ENCODE results near the gene SAA4. TPM values are rescaled to one million over a fixed set of nuclear protein-coding genes. Genes with fewer than 3 reads are reported as not detected.

The SAA4 gene
- total and polyA plus RNA-seq, 2 experiments from 2014 or later = not detected

DNA sequence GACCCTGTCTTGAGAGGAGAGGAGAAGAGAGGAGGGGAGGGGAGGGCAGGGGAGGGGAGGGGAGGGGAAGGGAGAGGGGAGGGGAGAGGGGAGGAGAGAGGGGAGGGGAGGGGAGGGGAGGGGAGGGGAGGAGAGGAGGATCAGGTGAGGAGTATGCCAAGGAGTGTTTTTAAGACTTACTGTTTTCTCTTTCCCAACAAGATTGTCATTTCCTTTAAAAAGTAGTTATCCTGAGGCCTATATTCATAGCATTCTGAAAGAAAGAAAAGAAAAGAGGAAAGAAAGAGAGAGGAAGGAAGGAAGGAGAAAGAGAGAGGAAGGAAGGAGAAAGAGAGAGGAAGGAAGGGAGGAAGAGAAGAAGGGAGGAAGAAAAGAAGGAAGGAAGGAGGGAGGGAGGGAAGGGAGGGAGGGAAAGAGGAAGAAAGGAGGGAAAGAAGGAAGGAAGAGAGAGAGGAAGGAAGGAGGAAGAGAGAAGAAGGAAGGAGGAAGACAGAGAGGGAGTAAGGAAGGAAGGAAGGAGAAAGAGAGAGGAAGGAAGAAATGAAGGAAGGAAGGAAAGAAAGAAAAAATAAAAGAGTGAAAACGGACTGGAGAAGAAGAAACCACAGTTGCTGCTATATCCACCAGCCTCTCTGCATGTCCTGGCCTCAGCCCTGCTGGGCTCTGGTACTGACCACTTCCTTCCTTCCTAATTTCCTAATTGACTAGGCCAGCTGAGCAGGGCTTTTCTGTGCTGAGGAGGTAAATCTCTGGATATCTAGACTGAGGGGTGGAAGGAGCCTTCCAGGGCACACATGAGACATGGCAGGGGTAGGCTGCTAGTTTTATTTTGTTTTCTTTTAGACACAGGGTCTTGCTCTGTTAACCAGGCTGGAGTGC, 28.3 kb upstream of the SAA4 start:
- Histone ChIP-seq H3K4me2 (no peak overlapping the region), H4K20me1 (replicated peaks; ENCODE audit: insufficient read depth) (no peaks in the 10 kb centered on the region), H3K36me3 (ENCODE audit: insufficient read depth) (no peaks in the 10 kb centered on the region), H3K4me1 (ENCODE audit: insufficient read depth) (no peaks in the 10 kb centered on the region; the same call in 1 of the 2 replicates), H3K79me2 (replicated peaks; ENCODE audit: insufficient read depth) (no peaks in the 10 kb centered on the region), H3F3A (replicated peaks; ENCODE audit: low read depth) (no peaks in the 10 kb centered on the region), H3K27me3 (ENCODE audit: insufficient read depth) (no peaks in the 10 kb centered on the region), H3K9me2 (ENCODE audit: insufficient read depth) (peaks cover 12% of the 10 kb centered on the region; the same call in 1 of the 2 replicates), H2AFZ (no peak overlapping the region), H3K4me3 (no peak overlapping the region), H3K27ac (ENCODE audit: low read depth) (no peak overlapping the region)
- no peak overlapping the region for H3K27ac Mint-ChIP-seq
- no peaks in the 10 kb centered on the region for H3K9me3 Mint-ChIP-seq
- peaks cover 2% of the 10 kb centered on the region for H3K27me3 Mint-ChIP-seq (ENCODE audit: insufficient read depth, low read depth, poor library complexity)
- DNase-seq (ENCODE audit: low spot score) (no peak), ATAC-seq (no peak)
- TF ChIP-seq CREB1 (CRISPR knock-in tag; IDR thresholded peaks at IDR 0.05; ENCODE audit: low read depth) (no peak), EZH2phosphoT487 (IDR thresholded peaks at IDR 0.05; ENCODE audit: unreplicated experiment) (no peak), NANOG (IDR thresholded peaks at IDR 0.05; ENCODE audit: borderline replicate concordance) (no peak), EZH2 (IDR thresholded peaks at IDR 0.05; ENCODE audit: low read depth, unreplicated experiment) (no peak), STAT1 (IDR thresholded peaks at IDR 0.05; ENCODE audit: unreplicated experiment) (no peak), JUNB (IDR thresholded peaks at IDR 0.05; ENCODE audit: unreplicated experiment) (no peak), POLR2AphosphoS5 (IDR thresholded peaks at IDR 0.05; ENCODE audit: low read depth) (no peak), ZNF331 (CRISPR knock-in tag; IDR thresholded peaks at IDR 0.05; ENCODE audit: low read depth) (no peak), ZNF114 (CRISPR knock-in tag; IDR thresholded peaks at IDR 0.05) (no peak)
- TF ChIP-seq, protein P1, sequence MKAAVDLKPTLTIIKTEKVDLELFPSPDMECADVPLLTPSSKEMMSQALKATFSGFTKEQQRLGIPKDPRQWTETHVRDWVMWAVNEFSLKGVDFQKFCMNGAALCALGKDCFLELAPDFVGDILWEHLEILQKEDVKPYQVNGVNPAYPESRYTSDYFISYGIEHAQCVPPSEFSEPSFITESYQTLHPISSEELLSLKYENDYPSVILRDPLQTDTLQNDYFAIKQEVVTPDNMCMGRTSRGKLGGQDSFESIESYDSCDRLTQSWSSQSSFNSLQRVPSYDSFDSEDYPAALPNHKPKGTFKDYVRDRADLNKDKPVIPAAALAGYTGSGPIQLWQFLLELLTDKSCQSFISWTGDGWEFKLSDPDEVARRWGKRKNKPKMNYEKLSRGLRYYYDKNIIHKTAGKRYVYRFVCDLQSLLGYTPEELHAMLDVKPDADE (IDR thresholded peaks at IDR 0.05) = no peak
- TF ChIP-seq, protein P2, sequence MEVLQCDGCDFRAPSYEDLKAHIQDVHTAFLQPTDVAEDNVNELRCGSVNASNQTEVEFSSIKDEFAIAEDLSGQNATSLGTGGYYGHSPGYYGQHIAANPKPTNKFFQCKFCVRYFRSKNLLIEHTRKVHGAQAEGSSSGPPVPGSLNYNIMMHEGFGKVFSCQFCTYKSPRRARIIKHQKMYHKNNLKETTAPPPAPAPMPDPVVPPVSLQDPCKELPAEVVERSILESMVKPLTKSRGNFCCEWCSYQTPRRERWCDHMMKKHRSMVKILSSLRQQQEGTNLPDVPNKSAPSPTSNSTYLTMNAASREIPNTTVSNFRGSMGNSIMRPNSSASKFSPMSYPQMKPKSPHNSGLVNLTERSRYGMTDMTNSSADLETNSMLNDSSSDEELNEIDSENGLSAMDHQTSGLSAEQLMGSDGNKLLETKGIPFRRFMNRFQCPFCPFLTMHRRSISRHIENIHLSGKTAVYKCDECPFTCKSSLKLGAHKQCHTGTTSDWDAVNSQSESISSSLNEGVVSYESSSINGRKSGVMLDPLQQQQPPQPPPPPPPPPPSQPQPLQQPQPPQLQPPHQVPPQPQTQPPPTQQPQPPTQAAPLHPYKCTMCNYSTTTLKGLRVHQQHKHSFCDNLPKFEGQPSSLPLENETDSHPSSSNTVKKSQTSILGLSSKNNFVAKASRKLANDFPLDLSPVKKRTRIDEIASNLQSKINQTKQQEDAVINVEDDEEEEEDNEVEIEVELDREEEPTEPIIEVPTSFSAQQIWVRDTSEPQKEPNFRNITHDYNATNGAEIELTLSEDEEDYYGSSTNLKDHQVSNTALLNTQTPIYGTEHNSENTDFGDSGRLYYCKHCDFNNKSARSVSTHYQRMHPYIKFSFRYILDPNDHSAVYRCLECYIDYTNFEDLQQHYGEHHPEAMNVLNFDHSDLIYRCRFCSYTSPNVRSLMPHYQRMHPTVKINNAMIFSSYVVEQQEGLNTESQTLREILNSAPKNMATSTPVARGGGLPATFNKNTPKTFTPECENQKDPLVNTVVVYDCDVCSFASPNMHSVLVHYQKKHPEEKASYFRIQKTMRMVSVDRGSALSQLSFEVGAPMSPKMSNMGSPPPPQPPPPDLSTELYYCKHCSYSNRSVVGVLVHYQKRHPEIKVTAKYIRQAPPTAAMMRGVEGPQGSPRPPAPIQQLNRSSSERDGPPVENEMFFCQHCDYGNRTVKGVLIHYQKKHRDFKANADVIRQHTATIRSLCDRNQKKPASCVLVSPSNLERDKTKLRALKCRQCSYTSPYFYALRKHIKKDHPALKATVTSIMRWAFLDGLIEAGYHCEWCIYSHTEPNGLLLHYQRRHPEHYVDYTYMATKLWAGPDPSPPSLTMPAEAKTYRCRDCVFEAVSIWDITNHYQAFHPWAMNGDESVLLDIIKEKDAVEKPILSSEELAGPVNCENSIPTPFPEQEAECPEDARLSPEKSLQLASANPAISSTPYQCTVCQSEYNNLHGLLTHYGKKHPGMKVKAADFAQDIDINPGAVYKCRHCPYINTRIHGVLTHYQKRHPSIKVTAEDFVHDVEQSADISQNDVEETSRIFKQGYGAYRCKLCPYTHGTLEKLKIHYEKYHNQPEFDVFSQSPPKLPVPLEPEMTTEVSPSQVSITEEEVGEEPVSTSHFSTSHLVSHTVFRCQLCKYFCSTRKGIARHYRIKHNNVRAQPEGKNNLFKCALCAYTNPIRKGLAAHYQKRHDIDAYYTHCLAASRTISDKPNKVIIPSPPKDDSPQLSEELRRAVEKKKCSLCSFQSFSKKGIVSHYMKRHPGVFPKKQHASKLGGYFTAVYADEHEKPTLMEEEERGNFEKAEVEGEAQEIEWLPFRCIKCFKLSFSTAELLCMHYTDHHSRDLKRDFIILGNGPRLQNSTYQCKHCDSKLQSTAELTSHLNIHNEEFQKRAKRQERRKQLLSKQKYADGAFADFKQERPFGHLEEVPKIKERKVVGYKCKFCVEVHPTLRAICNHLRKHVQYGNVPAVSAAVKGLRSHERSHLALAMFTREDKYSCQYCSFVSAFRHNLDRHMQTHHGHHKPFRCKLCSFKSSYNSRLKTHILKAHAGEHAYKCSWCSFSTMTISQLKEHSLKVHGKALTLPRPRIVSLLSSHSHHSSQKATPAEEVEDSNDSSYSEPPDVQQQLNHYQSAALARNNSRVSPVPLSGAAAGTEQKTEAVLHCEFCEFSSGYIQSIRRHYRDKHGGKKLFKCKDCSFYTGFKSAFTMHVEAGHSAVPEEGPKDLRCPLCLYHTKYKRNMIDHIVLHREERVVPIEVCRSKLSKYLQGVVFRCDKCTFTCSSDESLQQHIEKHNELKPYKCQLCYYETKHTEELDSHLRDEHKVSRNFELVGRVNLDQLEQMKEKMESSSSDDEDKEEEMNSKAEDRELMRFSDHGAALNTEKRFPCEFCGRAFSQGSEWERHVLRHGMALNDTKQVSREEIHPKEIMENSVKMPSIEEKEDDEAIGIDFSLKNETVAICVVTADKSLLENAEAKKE (CRISPR knock-in tag; IDR thresholded peaks at IDR 0.05) = no peak
- TF ChIP-seq, protein P3, sequence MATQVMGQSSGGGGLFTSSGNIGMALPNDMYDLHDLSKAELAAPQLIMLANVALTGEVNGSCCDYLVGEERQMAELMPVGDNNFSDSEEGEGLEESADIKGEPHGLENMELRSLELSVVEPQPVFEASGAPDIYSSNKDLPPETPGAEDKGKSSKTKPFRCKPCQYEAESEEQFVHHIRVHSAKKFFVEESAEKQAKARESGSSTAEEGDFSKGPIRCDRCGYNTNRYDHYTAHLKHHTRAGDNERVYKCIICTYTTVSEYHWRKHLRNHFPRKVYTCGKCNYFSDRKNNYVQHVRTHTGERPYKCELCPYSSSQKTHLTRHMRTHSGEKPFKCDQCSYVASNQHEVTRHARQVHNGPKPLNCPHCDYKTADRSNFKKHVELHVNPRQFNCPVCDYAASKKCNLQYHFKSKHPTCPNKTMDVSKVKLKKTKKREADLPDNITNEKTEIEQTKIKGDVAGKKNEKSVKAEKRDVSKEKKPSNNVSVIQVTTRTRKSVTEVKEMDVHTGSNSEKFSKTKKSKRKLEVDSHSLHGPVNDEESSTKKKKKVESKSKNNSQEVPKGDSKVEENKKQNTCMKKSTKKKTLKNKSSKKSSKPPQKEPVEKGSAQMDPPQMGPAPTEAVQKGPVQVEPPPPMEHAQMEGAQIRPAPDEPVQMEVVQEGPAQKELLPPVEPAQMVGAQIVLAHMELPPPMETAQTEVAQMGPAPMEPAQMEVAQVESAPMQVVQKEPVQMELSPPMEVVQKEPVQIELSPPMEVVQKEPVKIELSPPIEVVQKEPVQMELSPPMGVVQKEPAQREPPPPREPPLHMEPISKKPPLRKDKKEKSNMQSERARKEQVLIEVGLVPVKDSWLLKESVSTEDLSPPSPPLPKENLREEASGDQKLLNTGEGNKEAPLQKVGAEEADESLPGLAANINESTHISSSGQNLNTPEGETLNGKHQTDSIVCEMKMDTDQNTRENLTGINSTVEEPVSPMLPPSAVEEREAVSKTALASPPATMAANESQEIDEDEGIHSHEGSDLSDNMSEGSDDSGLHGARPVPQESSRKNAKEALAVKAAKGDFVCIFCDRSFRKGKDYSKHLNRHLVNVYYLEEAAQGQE (IDR thresholded peaks at IDR 0.05; ENCODE audit: unreplicated experiment) = no peak
- TF ChIP-seq, protein P4, sequence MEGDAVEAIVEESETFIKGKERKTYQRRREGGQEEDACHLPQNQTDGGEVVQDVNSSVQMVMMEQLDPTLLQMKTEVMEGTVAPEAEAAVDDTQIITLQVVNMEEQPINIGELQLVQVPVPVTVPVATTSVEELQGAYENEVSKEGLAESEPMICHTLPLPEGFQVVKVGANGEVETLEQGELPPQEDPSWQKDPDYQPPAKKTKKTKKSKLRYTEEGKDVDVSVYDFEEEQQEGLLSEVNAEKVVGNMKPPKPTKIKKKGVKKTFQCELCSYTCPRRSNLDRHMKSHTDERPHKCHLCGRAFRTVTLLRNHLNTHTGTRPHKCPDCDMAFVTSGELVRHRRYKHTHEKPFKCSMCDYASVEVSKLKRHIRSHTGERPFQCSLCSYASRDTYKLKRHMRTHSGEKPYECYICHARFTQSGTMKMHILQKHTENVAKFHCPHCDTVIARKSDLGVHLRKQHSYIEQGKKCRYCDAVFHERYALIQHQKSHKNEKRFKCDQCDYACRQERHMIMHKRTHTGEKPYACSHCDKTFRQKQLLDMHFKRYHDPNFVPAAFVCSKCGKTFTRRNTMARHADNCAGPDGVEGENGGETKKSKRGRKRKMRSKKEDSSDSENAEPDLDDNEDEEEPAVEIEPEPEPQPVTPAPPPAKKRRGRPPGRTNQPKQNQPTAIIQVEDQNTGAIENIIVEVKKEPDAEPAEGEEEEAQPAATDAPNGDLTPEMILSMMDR (conservative IDR thresholded peaks at IDR 0.05; ENCODE audit: low read depth in 2 of 2) = no peak
- no peak overlapping the region for H3K4me3 Mint-ChIP-seq
- H3K36me3 Mint-ChIP-seq (ENCODE audit: low read depth) = no peaks in the 10 kb centered on the region
- H3K4me1 Mint-ChIP-seq = no peaks in the 10 kb centered on the region

Measured in GM23338 (cell line).